Hair follicular keratinocyte (primary cell): ENCODE measurements around the gene PCDH12. TPM values are rescaled to one million over a fixed set of nuclear protein-coding genes. Genes with fewer than 3 reads are reported as not detected.

Source experiments
- total RNA-seq: library from RNA; depleted of rRNA; stranded (reverse); fragments of >200 nt; gene quantifications from 2 replicates; pipeline ENCODE4 v1.2.3, GENCODE V29; 2015

PCDH12 gene
- 0.04 and 0.16 TPM in 2 replicates for total RNA-seq

DNA sequence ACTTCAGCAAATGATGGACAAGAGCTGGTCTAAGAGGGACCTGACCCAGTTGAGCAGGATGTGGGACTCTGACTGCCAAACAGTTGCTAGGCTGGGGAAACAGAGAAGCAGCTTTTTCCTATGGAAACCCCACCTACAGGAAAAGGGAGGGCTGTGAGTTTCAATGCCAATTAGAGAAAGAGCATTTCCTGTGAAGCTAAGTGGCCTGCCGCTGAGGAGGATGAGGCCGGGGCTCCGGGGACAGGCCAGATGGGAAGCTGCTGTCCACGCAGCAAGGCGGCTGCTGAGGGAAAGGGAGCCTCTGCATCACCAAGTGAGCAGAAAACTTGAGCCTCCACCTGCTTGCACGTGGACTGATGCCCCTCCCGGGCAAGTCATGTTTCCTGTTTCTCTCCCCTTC lies at the start of gene PCDH12:
TSS of gene PCDH12 (minus strand) at position 90 of the 400 bp plus-strand sequence. CDS start 351 bp downstream, outside the sequence.

DNA sequence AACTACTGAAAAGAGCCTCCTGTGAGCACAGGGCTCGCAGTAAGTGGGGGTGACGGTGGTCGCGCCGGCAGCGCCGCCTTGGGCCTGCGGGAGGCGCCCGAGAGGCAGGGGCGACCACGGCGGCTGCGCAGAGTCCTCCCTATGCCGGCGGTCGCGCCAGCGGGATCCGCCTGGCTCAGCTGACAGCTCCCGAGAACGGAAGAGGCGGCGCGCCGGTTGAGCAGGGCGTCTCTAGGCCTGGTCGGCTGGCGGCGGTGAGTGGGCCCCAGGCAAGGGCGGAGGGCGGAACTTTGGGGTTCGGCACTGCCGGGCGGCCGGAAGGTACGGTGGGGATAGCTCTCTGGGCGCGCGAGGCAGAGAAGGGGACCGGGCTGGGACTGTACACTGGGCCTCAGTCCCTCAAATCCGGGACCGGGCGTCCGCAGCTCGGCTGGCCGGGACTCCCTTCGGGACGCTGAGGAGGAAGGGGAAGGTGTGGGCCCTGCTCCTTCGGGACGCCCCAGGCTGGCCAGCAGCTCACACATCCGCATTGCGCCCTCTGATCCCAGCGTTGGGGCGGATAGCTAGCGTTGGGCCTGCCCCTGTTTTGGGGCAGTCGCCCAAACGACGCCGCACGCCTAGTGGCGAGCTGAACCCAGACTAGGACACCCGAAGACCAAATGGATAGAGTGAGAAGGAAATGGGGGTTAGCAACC lies 11.1 kb upstream of the PCDH12 start, which contains the start of gene RNF14:
TSS of gene RNF14 (plus strand) at position 192 of the 695 bp plus-strand sequence. CDS start 4,484 bp downstream, outside the sequence.

GRCh38 chr5:141923448-141924313 lies 34.3 kb downstream of the PCDH12 start, which contains the start of gene DELE1:
TSS of gene DELE1 (plus strand) at chr5:141923871. CDS start at chr5:141923942, 71 bp downstream.

Other genes with a start within 250 kb of the PCDH12 start
- 0.49 and 5.6 TPM in 2 replicates for gene PCDH1, start 79.8 kb downstream of the PCDH12 start, total RNA-seq
- gene DELE1, start 34.3 kb downstream of the PCDH12 start, total RNA-seq, result 35.3 and 41.5 TPM in 2 replicates
- 37.7 and 54.0 TPM in 2 replicates for gene RNF14, start 10.9 kb upstream of the PCDH12 start, total RNA-seq
- 37.0 and 66.0 TPM in 2 replicates for gene GNPDA1, start 54.8 kb upstream of the PCDH12 start, total RNA-seq
- 42.0 and 59.8 TPM in 2 replicates for gene NDFIP1, start 150.6 kb upstream of the PCDH12 start, total RNA-seq